OCI-LY1 (cell line): ENCODE measurements around the gene RASGEF1B.

Experiments used
- H2AFZ ChIP-seq: fragments of 200-600 bp; sonication (generic), shearing (Covaris generic); 2 replicates; pipeline ENCODE4 v1.6.0; 2014; ENCODE audit warnings: antibody characterized with exemption, mild to moderate bottlenecking, low read length
- H3F3A ChIP-seq: fragments of 200-600 bp; sonication (generic), shearing (Covaris generic); 2 replicates; pipeline ENCODE4 v1.6.0; 2014; ENCODE audit warnings: mild to moderate bottlenecking, antibody characterized with exemption, low read length, moderate library complexity; ENCODE audit not compliant: insufficient read depth
- H3K27ac ChIP-seq: fragments of 200-600 bp; sonication (generic); 2 replicates; pipeline ENCODE4 v1.5.1; 2014; ENCODE audit warnings: low read length, mixed run types, mild to moderate bottlenecking, low read depth; ENCODE audit not compliant: poor library complexity, severe bottlenecking
- H3K27me3 ChIP-seq: fragments of 200-600 bp; sonication (generic); 2 replicates; pipeline ENCODE4 v1.6.0; 2014; ENCODE audit warnings: antibody characterized with exemption, mild to moderate bottlenecking, low read length, moderate library complexity; ENCODE audit not compliant: insufficient read depth
- H3K36me3 ChIP-seq: fragments of 200-600 bp; sonication (generic); 2 replicates; pipeline ENCODE4 v1.6.1; 2014; ENCODE audit warnings: mild to moderate bottlenecking, antibody characterized with exemption, low read length, moderate library complexity, mixed read lengths; ENCODE audit not compliant: insufficient read depth
- H3K4me1 ChIP-seq: fragments of 200-600 bp; sonication (generic); 2 replicates; pipeline ENCODE4 v1.5.1; 2014; ENCODE audit warnings: mild to moderate bottlenecking, low read length, moderate library complexity; ENCODE audit not compliant: insufficient read depth, severe bottlenecking
- H3K4me2 ChIP-seq: fragments of 200-600 bp; sonication (generic), shearing (Covaris generic); 2 replicates; pipeline ENCODE4 v1.6.1; 2014; ENCODE audit warnings: low read length
- H3K4me3 ChIP-seq: fragments of 200-600 bp; sonication (generic); 2 replicates; pipeline ENCODE4 v1.5.1; 2014; ENCODE audit warnings: low read length, low read depth, mild to moderate bottlenecking, mixed read lengths; ENCODE audit not compliant: poor library complexity, severe bottlenecking
- H3K79me2 ChIP-seq: fragments of 200-600 bp; shearing (Covaris generic); 2 replicates; pipeline ENCODE4 v1.6.1; 2016; ENCODE audit warnings: mixed run types, low read length, mixed read lengths; ENCODE audit not compliant: insufficient read depth
- H3K9ac ChIP-seq: fragments of 200-600 bp; sonication (generic), shearing (Covaris generic); 2 replicates; pipeline ENCODE4 v1.6.1; 2014; ENCODE audit warnings: mild to moderate bottlenecking, low read length, mixed read lengths
- H3K9me2 ChIP-seq: fragments of 200-600 bp; sonication (generic), shearing (Covaris generic); 2 replicates; pipeline ENCODE4 v1.6.1; 2014; ENCODE audit warnings: low read depth, mild to moderate bottlenecking, low read length, mixed read lengths
- H3K9me3 ChIP-seq: fragments of 200-600 bp; shearing (Covaris generic); 2 replicates; pipeline ENCODE4 v1.6.1; 2014; ENCODE audit warnings: low read length, mixed read lengths
- H4K20me1 ChIP-seq: fragments of 200-600 bp; sonication (generic), shearing (Covaris generic); 2 replicates; pipeline ENCODE4 v1.6.0; 2016; ENCODE audit warnings: mild to moderate bottlenecking, low read length; ENCODE audit not compliant: insufficient read depth
- EZH2 ChIP-seq: fragments of 200-600 bp; sonication (generic), shearing (Covaris generic); IDR thresholded peaks from 2 replicates; pipeline ENCODE4 v1.8.0; 2017; ENCODE audit warnings: borderline replicate concordance, mixed run types, mild to moderate bottlenecking, antibody characterized with exemption, low read length, moderate library complexity, mixed read lengths
- TF ChIP-seq, protein P1 (sequence below): fragments of 200-600 bp; sonication (generic), shearing (Covaris generic); IDR thresholded peaks from 2 replicates; pipeline ENCODE4 v1.5.1; 2017; ENCODE audit warnings: mild to moderate bottlenecking, antibody characterized with exemption, low read length, moderate library complexity, mixed read lengths

The RASGEF1B gene

DNA sequence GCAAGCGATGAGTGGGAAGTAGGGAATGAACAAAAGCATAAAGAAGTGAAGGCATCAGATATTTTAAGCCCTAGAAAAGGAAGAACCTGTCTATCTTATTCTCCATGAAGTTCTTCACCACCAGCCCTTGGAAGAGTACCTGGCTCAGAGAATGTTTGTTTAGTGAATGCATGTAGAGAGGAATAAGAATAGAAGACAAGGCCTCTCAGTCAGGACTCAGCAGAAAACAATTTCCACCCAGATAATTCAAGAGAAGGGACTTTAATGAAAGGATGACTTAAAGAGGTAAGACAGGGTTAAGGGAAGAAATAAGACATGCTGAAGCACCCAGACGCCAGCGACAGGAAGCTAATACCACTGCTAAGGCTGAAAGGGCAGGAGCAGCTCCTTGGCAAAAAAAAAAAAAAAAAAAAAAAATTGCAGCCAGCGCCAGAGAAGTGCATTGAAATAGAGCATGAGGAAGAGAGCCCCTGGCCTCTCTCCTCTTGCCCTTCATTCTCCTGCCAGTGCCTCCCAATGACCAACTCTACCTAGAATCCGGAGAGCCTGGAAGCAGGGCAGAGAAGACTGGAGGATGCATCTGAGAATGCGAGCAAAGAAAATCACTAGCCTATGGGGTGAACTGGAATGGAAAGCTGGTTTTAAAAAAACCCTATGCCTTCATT is 47.2 kb upstream of the RASGEF1B start:
- Histone ChIP-seq H3K9me2 (no peaks in the 10 kb centered on the region), H3K9me3 (no peaks in the 10 kb centered on the region), H3K4me1 (peaks cover 40% of the 10 kb centered on the region), H3K4me2 (no peak overlapping the region), H3K27ac (no peak overlapping the region), H4K20me1 (no peaks in the 10 kb centered on the region), H2AFZ (no peak overlapping the region), H3K36me3 (no peaks in the 10 kb centered on the region), H3F3A (0 out of 2 replicates have a peak, but pooled peaks cover 4% of the 10 kb centered on the region), H3K79me2 (no peaks in the 10 kb centered on the region), H3K9ac (no peak overlapping the region), H3K27me3 (no peaks in the 10 kb centered on the region), H3K4me3 (no peak overlapping the region)
- TF ChIP-seq, protein P1, sequence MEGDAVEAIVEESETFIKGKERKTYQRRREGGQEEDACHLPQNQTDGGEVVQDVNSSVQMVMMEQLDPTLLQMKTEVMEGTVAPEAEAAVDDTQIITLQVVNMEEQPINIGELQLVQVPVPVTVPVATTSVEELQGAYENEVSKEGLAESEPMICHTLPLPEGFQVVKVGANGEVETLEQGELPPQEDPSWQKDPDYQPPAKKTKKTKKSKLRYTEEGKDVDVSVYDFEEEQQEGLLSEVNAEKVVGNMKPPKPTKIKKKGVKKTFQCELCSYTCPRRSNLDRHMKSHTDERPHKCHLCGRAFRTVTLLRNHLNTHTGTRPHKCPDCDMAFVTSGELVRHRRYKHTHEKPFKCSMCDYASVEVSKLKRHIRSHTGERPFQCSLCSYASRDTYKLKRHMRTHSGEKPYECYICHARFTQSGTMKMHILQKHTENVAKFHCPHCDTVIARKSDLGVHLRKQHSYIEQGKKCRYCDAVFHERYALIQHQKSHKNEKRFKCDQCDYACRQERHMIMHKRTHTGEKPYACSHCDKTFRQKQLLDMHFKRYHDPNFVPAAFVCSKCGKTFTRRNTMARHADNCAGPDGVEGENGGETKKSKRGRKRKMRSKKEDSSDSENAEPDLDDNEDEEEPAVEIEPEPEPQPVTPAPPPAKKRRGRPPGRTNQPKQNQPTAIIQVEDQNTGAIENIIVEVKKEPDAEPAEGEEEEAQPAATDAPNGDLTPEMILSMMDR, result no peak
- no peak for TF ChIP-seq EZH2

DNA sequence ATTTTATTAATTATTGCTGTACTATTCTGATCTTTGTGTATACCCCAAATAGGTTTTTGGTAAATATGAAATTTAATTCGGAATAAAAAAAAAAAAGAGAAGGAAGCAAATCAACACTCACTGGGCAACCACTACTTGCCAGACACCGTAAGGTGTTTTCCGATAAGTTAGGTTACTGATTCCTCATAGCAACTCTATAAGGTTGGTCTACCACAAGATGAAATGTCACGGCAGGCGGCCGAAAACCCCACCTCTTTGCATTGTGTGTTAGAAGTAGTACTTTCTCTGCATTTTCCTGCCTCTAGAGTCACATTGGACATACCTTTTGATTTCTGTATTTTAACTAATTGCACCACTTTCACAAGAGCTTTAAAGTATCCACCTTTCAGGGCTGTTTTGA is 44.5 kb upstream of the RASGEF1B start:
- Histone ChIP-seq H3K36me3 (no peaks in the 10 kb centered on the region), H3K9me2 (no peaks in the 10 kb centered on the region), H3K27ac (no peak overlapping the region), H3K9ac (no peak overlapping the region), H3K4me1 (peaks cover 52% of the 10 kb centered on the region), H3K27me3 (no peaks in the 10 kb centered on the region), H3K79me2 (no peaks in the 10 kb centered on the region), H3K4me3 (no peak overlapping the region), H3K9me3 (no peaks in the 10 kb centered on the region), H3K4me2 (no peak overlapping the region), H2AFZ (peak overlapping the region; percentile 83; the same call in 1 of the 2 replicates), H3F3A (0 out of 2 replicates have a peak, but pooled peaks cover 4% of the 10 kb centered on the region), H4K20me1 (no peaks in the 10 kb centered on the region)
- TF ChIP-seq, protein P1, result no peak
- no peak for TF ChIP-seq EZH2

DNA sequence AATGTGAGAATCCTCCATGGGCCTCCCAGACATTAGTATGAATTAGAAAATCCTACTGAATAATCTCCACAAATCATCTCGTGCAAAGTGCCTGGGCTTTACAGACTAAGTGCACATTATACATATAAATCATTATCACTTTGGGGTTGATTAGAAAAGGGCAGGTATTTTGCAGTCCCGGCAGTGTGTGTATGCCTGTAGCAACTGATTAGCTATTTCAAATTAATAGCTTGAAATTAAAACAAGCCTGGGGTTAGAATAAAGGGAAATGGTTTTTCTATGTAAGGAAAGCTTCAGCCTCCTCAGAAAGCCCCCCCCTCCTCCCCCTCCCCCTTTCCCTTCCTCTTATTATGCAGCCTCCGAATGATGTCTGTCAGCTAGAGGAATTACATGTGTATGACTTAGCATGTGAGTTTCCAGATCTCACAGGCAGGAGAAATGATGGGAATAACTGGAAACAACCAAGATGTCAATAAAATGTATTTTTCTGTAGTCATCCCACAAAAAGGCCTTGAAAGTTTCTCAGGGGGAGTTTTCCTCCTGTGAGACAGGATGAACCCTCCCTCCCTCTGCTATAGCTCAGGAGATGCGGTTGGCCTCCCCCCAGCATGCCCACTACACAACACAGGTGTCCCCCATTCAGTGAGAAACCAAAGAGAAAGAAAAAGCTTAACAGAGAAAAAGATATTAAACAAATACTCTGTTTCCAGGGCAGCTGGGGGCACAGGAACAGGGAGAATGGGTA is 41.2 kb upstream of the RASGEF1B start:
- Histone ChIP-seq H3K9me2 (no peaks in the 10 kb centered on the region), H2AFZ (no peak overlapping the region), H3F3A (0 out of 2 replicates have a peak, but pooled peaks cover 4% of the 10 kb centered on the region), H3K79me2 (no peaks in the 10 kb centered on the region), H3K4me1 (peaks cover 65% of the 10 kb centered on the region), H3K36me3 (no peaks in the 10 kb centered on the region), H3K9me3 (no peaks in the 10 kb centered on the region), H3K4me3 (peak overlapping the region; percentile 22), H3K27me3 (no peaks in the 10 kb centered on the region), H3K27ac (peak overlapping the region; percentile 74), H3K4me2 (peak overlapping the region; percentile 59), H4K20me1 (no peaks in the 10 kb centered on the region), H3K9ac (peak overlapping the region; percentile 26)
- no peak for TF ChIP-seq EZH2
- TF ChIP-seq, protein P1, result no peak
